OCI-LY1 (cell line): ENCODE results near the gene LRP10.

Experiments used
- H2AFZ ChIP-seq: fragments of 200-600 bp; sonication (generic), shearing (Covaris generic); 2 replicates; pipeline ENCODE4 v1.6.0; 2014; ENCODE audit warnings: antibody characterized with exemption, mild to moderate bottlenecking, low read length
- H3F3A ChIP-seq: fragments of 200-600 bp; sonication (generic), shearing (Covaris generic); 2 replicates; pipeline ENCODE4 v1.6.0; 2014; ENCODE audit warnings: mild to moderate bottlenecking, antibody characterized with exemption, low read length, moderate library complexity; ENCODE audit not compliant: insufficient read depth
- H3K27ac ChIP-seq: fragments of 200-600 bp; sonication (generic); 2 replicates; pipeline ENCODE4 v1.5.1; 2014; ENCODE audit warnings: low read length, mixed run types, mild to moderate bottlenecking, low read depth; ENCODE audit not compliant: poor library complexity, severe bottlenecking
- H3K27me3 ChIP-seq: fragments of 200-600 bp; sonication (generic); 2 replicates; pipeline ENCODE4 v1.6.0; 2014; ENCODE audit warnings: antibody characterized with exemption, mild to moderate bottlenecking, low read length, moderate library complexity; ENCODE audit not compliant: insufficient read depth
- H3K36me3 ChIP-seq: fragments of 200-600 bp; sonication (generic); 2 replicates; pipeline ENCODE4 v1.6.1; 2014; ENCODE audit warnings: mild to moderate bottlenecking, antibody characterized with exemption, low read length, moderate library complexity, mixed read lengths; ENCODE audit not compliant: insufficient read depth
- H3K4me1 ChIP-seq: fragments of 200-600 bp; sonication (generic); 2 replicates; pipeline ENCODE4 v1.5.1; 2014; ENCODE audit warnings: mild to moderate bottlenecking, low read length, moderate library complexity; ENCODE audit not compliant: insufficient read depth, severe bottlenecking
- H3K4me2 ChIP-seq: fragments of 200-600 bp; sonication (generic), shearing (Covaris generic); 2 replicates; pipeline ENCODE4 v1.6.1; 2014; ENCODE audit warnings: low read length
- H3K4me3 ChIP-seq: fragments of 200-600 bp; sonication (generic); 2 replicates; pipeline ENCODE4 v1.5.1; 2014; ENCODE audit warnings: low read length, low read depth, mild to moderate bottlenecking, mixed read lengths; ENCODE audit not compliant: poor library complexity, severe bottlenecking
- H3K79me2 ChIP-seq: fragments of 200-600 bp; shearing (Covaris generic); 2 replicates; pipeline ENCODE4 v1.6.1; 2016; ENCODE audit warnings: mixed run types, low read length, mixed read lengths; ENCODE audit not compliant: insufficient read depth
- H3K9ac ChIP-seq: fragments of 200-600 bp; sonication (generic), shearing (Covaris generic); 2 replicates; pipeline ENCODE4 v1.6.1; 2014; ENCODE audit warnings: mild to moderate bottlenecking, low read length, mixed read lengths
- H3K9me2 ChIP-seq: fragments of 200-600 bp; sonication (generic), shearing (Covaris generic); 2 replicates; pipeline ENCODE4 v1.6.1; 2014; ENCODE audit warnings: low read depth, mild to moderate bottlenecking, low read length, mixed read lengths
- H3K9me3 ChIP-seq: fragments of 200-600 bp; shearing (Covaris generic); 2 replicates; pipeline ENCODE4 v1.6.1; 2014; ENCODE audit warnings: low read length, mixed read lengths
- H4K20me1 ChIP-seq: fragments of 200-600 bp; sonication (generic), shearing (Covaris generic); 2 replicates; pipeline ENCODE4 v1.6.0; 2016; ENCODE audit warnings: mild to moderate bottlenecking, low read length; ENCODE audit not compliant: insufficient read depth
- CTCF ChIP-seq: fragments of 200-600 bp; sonication (generic), shearing (Covaris generic); IDR thresholded peaks from 2 replicates; pipeline ENCODE4 v1.5.1; 2017; ENCODE audit warnings: mild to moderate bottlenecking, antibody characterized with exemption, low read length, moderate library complexity, mixed read lengths
- EZH2 ChIP-seq: fragments of 200-600 bp; sonication (generic), shearing (Covaris generic); IDR thresholded peaks from 2 replicates; pipeline ENCODE4 v1.8.0; 2017; ENCODE audit warnings: borderline replicate concordance, mixed run types, mild to moderate bottlenecking, antibody characterized with exemption, low read length, moderate library complexity, mixed read lengths

The LRP10 gene

GRCh38 chr14:22925513-22925912 is 54.0 kb downstream of the LRP10 start:
- peaks cover 36% of the 10 kb centered on the region for H3K4me1 ChIP-seq
- no peaks in the 10 kb centered on the region for H4K20me1 ChIP-seq
- peaks cover 63% of the 10 kb centered on the region for H3K36me3 ChIP-seq
- H3K27ac ChIP-seq = no peak overlapping the region
- H3K79me2 ChIP-seq = peaks cover 12% of the 10 kb centered on the region
- H3K9ac ChIP-seq = no peak overlapping the region
- H3K9me3 ChIP-seq = no peaks in the 10 kb centered on the region
- no peaks in the 10 kb centered on the region for H3F3A ChIP-seq
- no peak overlapping the region for H3K4me2 ChIP-seq
- TF ChIP-seq EZH2 (no peak), CTCF (no peak)
- H3K4me3 ChIP-seq = no peak overlapping the region
- no peaks in the 10 kb centered on the region for H3K27me3 ChIP-seq
- no peak overlapping the region for H2AFZ ChIP-seq
- no peaks in the 10 kb centered on the region for H3K9me2 ChIP-seq

- no peak for TF ChIP-seq EZH2
- no peak for TF ChIP-seq CTCF
- Histone ChIP-seq H3K27ac (peak overlapping the region; percentile 38), H3K36me3 (peaks cover 55% of the 10 kb centered on the region)
Measured at GRCh38 chr14:22926316-22926715, 54.8 kb downstream of the LRP10 start.

GRCh38 chr14:22928237-22929103 is 56.9 kb downstream of the LRP10 start:
- peak overlapping the region; percentile 59 for H3K27ac ChIP-seq
- H4K20me1 ChIP-seq = no peaks in the 10 kb centered on the region
- H2AFZ ChIP-seq = no peak overlapping the region
- peaks cover 12% of the 10 kb centered on the region for H3K79me2 ChIP-seq
- no peaks in the 10 kb centered on the region for H3K27me3 ChIP-seq
- H3K4me3 ChIP-seq = peak overlapping the region; percentile 97
- H3K4me2 ChIP-seq = peak overlapping the region; percentile 91
- peaks cover 36% of the 10 kb centered on the region for H3K4me1 ChIP-seq
- H3K9ac ChIP-seq = peak overlapping the region; percentile 96
- no peak for TF ChIP-seq EZH2
- no peak for TF ChIP-seq CTCF
- peaks cover 37% of the 10 kb centered on the region for H3K36me3 ChIP-seq
- no peaks in the 10 kb centered on the region for H3K9me3 ChIP-seq
- no peaks in the 10 kb centered on the region for H3K9me2 ChIP-seq
- no peaks in the 10 kb centered on the region for H3F3A ChIP-seq

More at GRCh38 chr14:22926316-22926715, 54.8 kb downstream of the LRP10 start:
- Histone ChIP-seq H3F3A (no peaks in the 10 kb centered on the region), H4K20me1 (no peaks in the 10 kb centered on the region), H2AFZ (no peak overlapping the region), H3K9ac (no peak overlapping the region; the same call in 1 of the 2 replicates), H3K9me2 (no peaks in the 10 kb centered on the region), H3K4me2 (peak overlapping the region; percentile 91; the same call in 1 of the 2 replicates), H3K27me3 (no peaks in the 10 kb centered on the region), H3K4me1 (peaks cover 36% of the 10 kb centered on the region), H3K9me3 (no peaks in the 10 kb centered on the region), H3K79me2 (peaks cover 12% of the 10 kb centered on the region), H3K4me3 (peak overlapping the region; percentile 97)
